ENCODE data around the gene MAGI1.

The MAGI1 gene

DNA sequence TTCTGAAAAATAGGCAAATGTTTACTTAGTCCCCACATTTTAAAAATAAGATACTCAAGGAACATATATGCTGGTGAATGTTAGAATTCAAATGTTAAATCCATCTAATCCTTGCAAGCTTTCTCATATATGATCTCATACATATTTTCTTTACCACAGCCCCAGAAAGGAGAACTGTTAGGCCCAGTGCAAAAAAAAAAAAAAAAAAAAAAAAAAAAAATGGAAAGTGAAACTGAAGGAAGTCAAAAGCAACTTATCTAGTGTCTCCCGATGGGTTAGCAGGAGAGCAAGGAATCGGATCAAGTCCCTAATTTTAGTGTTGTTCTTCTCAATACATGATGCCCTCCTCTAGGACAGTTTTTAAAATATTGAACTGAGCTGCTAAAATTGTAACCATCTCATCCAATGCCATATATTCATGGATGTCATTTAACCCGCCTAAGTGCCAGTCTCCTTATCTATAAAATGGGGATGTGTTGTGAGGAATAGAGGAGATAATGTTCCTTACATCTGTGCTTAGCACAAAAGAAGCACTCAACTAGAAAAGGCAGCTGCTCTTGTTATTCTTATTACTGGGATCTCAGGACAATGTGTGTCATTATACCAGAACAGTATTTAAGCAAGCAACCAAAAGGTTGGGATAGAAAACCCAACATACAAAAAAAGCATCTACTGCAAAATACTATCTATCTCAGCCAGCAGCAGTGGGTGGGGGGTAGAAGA is 279.7 kb downstream of the MAGI1 start:
- no peak for DNase-seq (ENCODE audit: low read depth in 1 of 2, low spot score in 1 of 2)
- Histone ChIP-seq H3K27me3 (ENCODE audit: insufficient read depth, poor library complexity, severe bottlenecking) (no peaks in the 10 kb centered on the region), H3K27ac (replicated peaks) (no peak overlapping the region), H3K4me3 (replicated peaks; ENCODE audit: insufficient read depth, low read length) (no peak overlapping the region)
- TF ChIP-seq, protein P1, sequence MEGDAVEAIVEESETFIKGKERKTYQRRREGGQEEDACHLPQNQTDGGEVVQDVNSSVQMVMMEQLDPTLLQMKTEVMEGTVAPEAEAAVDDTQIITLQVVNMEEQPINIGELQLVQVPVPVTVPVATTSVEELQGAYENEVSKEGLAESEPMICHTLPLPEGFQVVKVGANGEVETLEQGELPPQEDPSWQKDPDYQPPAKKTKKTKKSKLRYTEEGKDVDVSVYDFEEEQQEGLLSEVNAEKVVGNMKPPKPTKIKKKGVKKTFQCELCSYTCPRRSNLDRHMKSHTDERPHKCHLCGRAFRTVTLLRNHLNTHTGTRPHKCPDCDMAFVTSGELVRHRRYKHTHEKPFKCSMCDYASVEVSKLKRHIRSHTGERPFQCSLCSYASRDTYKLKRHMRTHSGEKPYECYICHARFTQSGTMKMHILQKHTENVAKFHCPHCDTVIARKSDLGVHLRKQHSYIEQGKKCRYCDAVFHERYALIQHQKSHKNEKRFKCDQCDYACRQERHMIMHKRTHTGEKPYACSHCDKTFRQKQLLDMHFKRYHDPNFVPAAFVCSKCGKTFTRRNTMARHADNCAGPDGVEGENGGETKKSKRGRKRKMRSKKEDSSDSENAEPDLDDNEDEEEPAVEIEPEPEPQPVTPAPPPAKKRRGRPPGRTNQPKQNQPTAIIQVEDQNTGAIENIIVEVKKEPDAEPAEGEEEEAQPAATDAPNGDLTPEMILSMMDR (IDR thresholded peaks at IDR 0.05; ENCODE audit: insufficient read depth, low read length) = no peak
- TF ChIP-seq POLR2AphosphoS5 (IDR thresholded peaks at IDR 0.05; ENCODE audit: low read depth) (no peak), SPI1 (IDR thresholded peaks at IDR 0.05; ENCODE audit: borderline replicate concordance, low read depth) (no peak), REST (IDR thresholded peaks at IDR 0.05; ENCODE audit: insufficient replicate concordance, low read depth) (no peak), GABPA (IDR thresholded peaks at IDR 0.05; ENCODE audit: low read depth) (no peak)

DNA sequence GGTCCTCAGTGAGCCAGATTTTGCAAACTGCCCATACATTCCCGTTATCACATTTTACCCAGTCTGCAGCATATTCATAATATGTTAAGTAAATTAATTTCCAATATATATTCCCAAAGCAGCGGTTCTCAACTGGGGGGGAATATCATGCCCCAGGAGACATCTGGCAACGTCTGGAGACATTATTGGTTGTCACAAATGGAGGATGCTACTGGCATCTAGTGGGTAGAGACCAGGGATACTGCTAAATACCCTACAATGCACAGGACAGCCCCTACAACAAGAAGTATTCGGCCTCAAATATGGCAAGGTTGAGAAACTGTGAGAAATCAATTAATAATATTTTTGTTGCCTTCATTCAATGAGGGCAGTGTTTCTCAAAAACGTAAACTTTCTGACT is 280.3 kb downstream of the MAGI1 start:
- TF ChIP-seq GABPA (IDR thresholded peaks at IDR 0.05; ENCODE audit: low read depth) = no peak
- no peak for TF ChIP-seq REST (IDR thresholded peaks at IDR 0.05; ENCODE audit: insufficient replicate concordance, low read depth)
- Histone ChIP-seq H3K27ac (replicated peaks) (no peak overlapping the region), H3K27me3 (ENCODE audit: insufficient read depth, poor library complexity, severe bottlenecking) (no peaks in the 10 kb centered on the region), H3K4me3 (replicated peaks; ENCODE audit: insufficient read depth, low read length) (no peak overlapping the region)
- DNase-seq (ENCODE audit: low read depth in 1 of 2, low spot score in 1 of 2) = no peak

DNA sequence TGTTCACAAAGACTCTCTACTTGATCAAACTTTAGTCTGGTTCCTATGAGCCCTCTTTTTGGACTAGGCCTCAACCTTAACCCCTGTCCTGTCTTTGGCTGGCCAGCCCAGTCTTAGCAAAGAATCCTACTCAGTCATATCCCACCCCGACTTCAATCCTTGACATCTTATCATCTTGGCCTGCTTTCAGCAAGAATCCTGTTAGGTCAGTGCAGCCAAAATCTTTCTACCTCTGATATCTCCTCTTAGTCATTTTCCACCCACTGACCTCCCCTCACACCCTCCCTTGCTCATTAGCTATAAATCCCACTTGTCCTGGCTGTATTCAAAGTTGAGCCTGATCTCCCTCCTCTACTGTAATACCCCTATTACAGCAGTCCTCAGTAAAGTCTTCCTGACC is 286.1 kb downstream of the MAGI1 start:
- no peak for TF ChIP-seq REST (IDR thresholded peaks at IDR 0.05; ENCODE audit: insufficient replicate concordance, low read depth)
- no peak for TF ChIP-seq POLR2AphosphoS5 (IDR thresholded peaks at IDR 0.05; ENCODE audit: low read depth)
- no peak for TF ChIP-seq GABPA (IDR thresholded peaks at IDR 0.05; ENCODE audit: low read depth)
- TF ChIP-seq, protein P1 (IDR thresholded peaks at IDR 0.05; ENCODE audit: insufficient read depth, low read length) = no peak
- TF ChIP-seq SPI1 (IDR thresholded peaks at IDR 0.05; ENCODE audit: borderline replicate concordance, low read depth) = no peak
- no peak for DNase-seq (ENCODE audit: low read depth in 1 of 2, low spot score in 1 of 2)
- Histone ChIP-seq H3K4me3 (replicated peaks; ENCODE audit: insufficient read depth, low read length) (no peak overlapping the region), H3K27ac (replicated peaks) (no peak overlapping the region), H3K27me3 (ENCODE audit: insufficient read depth, poor library complexity, severe bottlenecking) (no peaks in the 10 kb centered on the region)

Measured in HL-60 (cell line).